H1 (cell line): ENCODE measurements around the gene PRKAR1B. TPM values are rescaled to one million over a fixed set of nuclear protein-coding genes. Genes with fewer than 3 reads are reported as not detected.

Source experiments
- CHD7 ChIP-seq: fragments of 300-600 bp; sonication (generic); IDR thresholded peaks from 2 replicates; pipeline ENCODE4 v1.7.1; 2012; ENCODE audit warnings: low read length, moderate library complexity, mild to moderate bottlenecking, inconsistent platforms; ENCODE audit not compliant: insufficient replicate concordance
- E2F6 ChIP-seq: IDR thresholded peaks from 2 replicates; pipeline ENCODE4 v1.6.1; 2012; ENCODE audit warnings: inconsistent platforms
- MAFK ChIP-seq: IDR thresholded peaks from 2 replicates; pipeline ENCODE4 v1.6.1; 2012; ENCODE audit warnings: low read depth, mild to moderate bottlenecking, improper control_type of control experiment, low read length
- MAX ChIP-seq: IDR thresholded peaks from 2 replicates; pipeline ENCODE4 v1.6.1; 2012; ENCODE audit warnings: inconsistent platforms
- RAD21 ChIP-seq, 2 experiments: IDR thresholded peaks in 1 of 2; conservative IDR thresholded peaks in 1 of 2; 2 replicates each; pipeline ENCODE4 v1.6.1; 2011; ENCODE audit warnings: low read depth in 2 of 2, low read length in 2 of 2, improper control_type of control experiment in 1 of 2, inconsistent platforms in 1 of 2, mild to moderate bottlenecking in 1 of 2, moderate library complexity in 1 of 2
- RXRA ChIP-seq: IDR thresholded peaks from 2 replicates; pipeline ENCODE4 v1.6.1; 2011; ENCODE audit warnings: low read depth, mild to moderate bottlenecking, low read length, moderate library complexity; ENCODE audit not compliant: insufficient read depth
- TBP ChIP-seq: IDR thresholded peaks from 2 replicates; pipeline ENCODE4 v1.6.1; 2011; ENCODE audit warnings: low read depth, low read length, improper control_type of control experiment
- polyA plus RNA-seq, 7 experiments: library from polyadenylated mRNA; depleted of rRNA in 3 of 7; stranded (reverse) in 5 of 7; unstranded in 2 of 7; fragments of >200 nt in 5 of 7; fragments of 200-250 nt in 2 of 7; gene quantifications; 1 replicate in 5 of 7; 2 replicates in 1 of 7; 4 replicates in 1 of 7; pipeline versions ENCODE4 v1.2.1 to v1.2.3, GENCODE V29; 2011 to 2013; ENCODE audit warnings: missing spikeins in 2 of 7, mixed read lengths in 2 of 7
- total RNA-seq: library from RNA; stranded (reverse); fragmentation: NEBNext Ultra II Directional; extraction: Animal tissue kit (Norgen Biotek cat#: 25700); gene quantifications from 2 replicates; pipeline ENCODE4 v1.2.1, GENCODE V29; 2021

The PRKAR1B gene
- total and polyA plus RNA-seq, 2 of the 8 experiments (the other 6 are each of a cell fraction or from before 2014, with no cell fraction given), result 12.3 to 55.7 TPM

GRCh38 chr7:545470-545869, 181.6 kb downstream of the PRKAR1B start (continued):
- TF ChIP-seq CHD7 (no peak), MAX (no peak), E2F6 (no peak), RXRA (no peak), MAFK (no peak), TBP (no peak), RAD21 (IDR thresholded peaks at IDR 0.05 in 1 of 2, conservative IDR thresholded peaks at IDR 0.05 in 1 of 2; ENCODE audit: low read depth in 2 of 2, low read length in 2 of 2) (no peak)
